ENCODE measurements around the gene EYA4. TPM values are rescaled to one million over a fixed set of nuclear protein-coding genes. Genes with fewer than 3 reads are reported as not detected.

EYA4 gene
- total RNA-seq, 1 experiment from 2014 or later: 10.0 TPM

GRCh38 chr6:133399426-133399825, 158.3 kb downstream of the EYA4 start:
- no TSS peak for BruUV-seq (replicated peaks)
- Histone ChIP-seq H4K20me1 (ENCODE audit: low read length) (no peaks in the 10 kb centered on the region), H3K4me2 (ENCODE audit: low read length) (no peak overlapping the region), H3K4me3 (ENCODE audit: low read length) (no peak overlapping the region), H3F3A (ENCODE audit: low read length, unreplicated experiment) (no peaks in the 10 kb centered on the region), H3K27me3 (ENCODE audit: low read length) (no peaks in the 10 kb centered on the region), H3K9me3 (ENCODE audit: low read length) (no peaks in the 10 kb centered on the region), H3K9ac (ENCODE audit: low read length) (no peak overlapping the region), H3K27ac (ENCODE audit: low read length) (no peak overlapping the region), H2AFZ (ENCODE audit: low read length) (no peak overlapping the region), H3K79me2 (ENCODE audit: low read length) (no peaks in the 10 kb centered on the region), H3K36me3 (ENCODE audit: low read depth, low read length) (no peaks in the 10 kb centered on the region), H3K9me2 (replicated peaks; ENCODE audit: low read length) (no peaks in the 10 kb centered on the region), H3K4me1 (ENCODE audit: insufficient read depth, low read length) (no peaks in the 10 kb centered on the region)
- no peak for TF ChIP-seq CTCF (conservative IDR thresholded peaks at IDR 0.05; ENCODE audit: low read depth, low read length)
- no peak for TF ChIP-seq EZH2phosphoT487 (IDR thresholded peaks at IDR 0.05; ENCODE audit: borderline replicate concordance, low read length)
- TF ChIP-seq EZH2 (IDR thresholded peaks at IDR 0.05; ENCODE audit: low read length, unreplicated experiment): no peak
- CTCF ChIA-PET: no interaction called here
- DNase-seq (no peak), ATAC-seq (no peak)
- POLR2A ChIA-PET (ENCODE audit: unreplicated experiment): no interaction called here
- intact Hi-C loops (cut with micrococcal nuclease): no loop called here

- no peaks in the 10 kb centered on the region for H3K4me1 ChIP-seq (ENCODE audit: insufficient read depth, low read length)
- H3K27ac ChIP-seq (ENCODE audit: low read length): no peak overlapping the region
- no peaks in the 10 kb centered on the region for H3K79me2 ChIP-seq (ENCODE audit: low read length)
- no peaks in the 10 kb centered on the region for H3K9me2 ChIP-seq (replicated peaks; ENCODE audit: low read length)
- CTCF ChIA-PET: no interaction called here
- H3K9ac ChIP-seq (ENCODE audit: low read length): no peak overlapping the region
- BruUV-seq (replicated peaks): no TSS peak
- DNase-seq (no peak), ATAC-seq (no peak)
- no peak overlapping the region for H2AFZ ChIP-seq (ENCODE audit: low read length)
- H3K4me2 ChIP-seq (ENCODE audit: low read length): no peak overlapping the region
- no peaks in the 10 kb centered on the region for H3F3A ChIP-seq (ENCODE audit: low read length, unreplicated experiment)
- no peaks in the 10 kb centered on the region for H3K9me3 ChIP-seq (ENCODE audit: low read length)
- no peak overlapping the region for H3K4me3 ChIP-seq (ENCODE audit: low read length)
- POLR2A ChIA-PET (ENCODE audit: unreplicated experiment): no interaction called here
- intact Hi-C loops (cut with micrococcal nuclease): no loop called here
- H3K36me3 ChIP-seq (ENCODE audit: low read depth, low read length): no peaks in the 10 kb centered on the region
- no peaks in the 10 kb centered on the region for H4K20me1 ChIP-seq (ENCODE audit: low read length)
- TF ChIP-seq CTCF (conservative IDR thresholded peaks at IDR 0.05; ENCODE audit: low read depth, low read length): no peak
- no peak for TF ChIP-seq EZH2 (IDR thresholded peaks at IDR 0.05; ENCODE audit: low read length, unreplicated experiment)
- no peak for TF ChIP-seq EZH2phosphoT487 (IDR thresholded peaks at IDR 0.05; ENCODE audit: borderline replicate concordance, low read length)
- no peaks in the 10 kb centered on the region for H3K27me3 ChIP-seq (ENCODE audit: low read length)
These were observed 163.0 kb downstream of the EYA4 start for GRCh38 chr6:133404151-133404550.

GRCh38 chr6:133404728-133405127, 163.6 kb downstream of the EYA4 start:
- no peak overlapping the region for H3K9ac ChIP-seq (ENCODE audit: low read length)
- H3K79me2 ChIP-seq (ENCODE audit: low read length): no peaks in the 10 kb centered on the region
- no peaks in the 10 kb centered on the region for H4K20me1 ChIP-seq (ENCODE audit: low read length)
- H3K27ac ChIP-seq (ENCODE audit: low read length): no peak overlapping the region
- H3K36me3 ChIP-seq (ENCODE audit: low read depth, low read length): no peaks in the 10 kb centered on the region
- ATAC-seq (no peak), DNase-seq (no peak)
- no peaks in the 10 kb centered on the region for H3K9me3 ChIP-seq (ENCODE audit: low read length)
- no TSS peak for BruUV-seq (replicated peaks)
- TF ChIP-seq EZH2 (IDR thresholded peaks at IDR 0.05; ENCODE audit: low read length, unreplicated experiment) (no peak), CTCF (conservative IDR thresholded peaks at IDR 0.05; ENCODE audit: low read depth, low read length) (no peak), EZH2phosphoT487 (IDR thresholded peaks at IDR 0.05; ENCODE audit: borderline replicate concordance, low read length) (no peak)
- no peaks in the 10 kb centered on the region for H3K27me3 ChIP-seq (ENCODE audit: low read length)
- CTCF ChIA-PET: no interaction called here
- intact Hi-C loops (cut with micrococcal nuclease): no loop called here
- no peak overlapping the region for H3K4me2 ChIP-seq (ENCODE audit: low read length)
- H2AFZ ChIP-seq (ENCODE audit: low read length): no peak overlapping the region
- no peaks in the 10 kb centered on the region for H3K9me2 ChIP-seq (replicated peaks; ENCODE audit: low read length)
- POLR2A ChIA-PET (ENCODE audit: unreplicated experiment): no interaction called here
- no peaks in the 10 kb centered on the region for H3F3A ChIP-seq (ENCODE audit: low read length, unreplicated experiment)
- H3K4me1 ChIP-seq (ENCODE audit: insufficient read depth, low read length): no peaks in the 10 kb centered on the region
- no peak overlapping the region for H3K4me3 ChIP-seq (ENCODE audit: low read length)

All from PC-3 (cell line).